Kidney (tissue), 14 donors: ENCODE data around the gene C1QTNF6. TPM values are rescaled to one million over a fixed set of nuclear protein-coding genes. Genes with fewer than 3 reads are reported as not detected.
A peak's percentile ranks its signal among the peaks of the same experiment; 100 is the strongest.
"Not testable (repeated sequence)": the region's sequence is repeated elsewhere in the genome, so short reads cannot be mapped to it uniquely, and the experiment has no call there.

Experiments used
- DNase-seq, 5 donors: peaks; one replicate each; pipeline ENCODE4 v3.0.0-alpha.2; 2013 to 2020
- FAIRE-seq: peaks from 2 replicates; lab custom pipeline; 2012; peaks lifted over from hg19 to GRCh38; lab: Jason Lieb, UNC
- H3K27ac ChIP-seq, 2 donors: one replicate each; pipeline ENCODE4 v1.7.0; 2013; ENCODE audit warnings: low read depth in 2 of 2, low read length in 2 of 2, inconsistent platforms in 1 of 2
- H3K27me3 ChIP-seq: one replicate; pipeline ENCODE4 v1.7.1; 2013; ENCODE audit warnings: low read length, inconsistent platforms; ENCODE audit not compliant: control insufficient read depth, insufficient read depth
- H3K36me3 ChIP-seq, 3 donors: one replicate each; pipeline versions ENCODE4 v1.7.0 to v1.7.1; 2013; ENCODE audit warnings: low read length in 3 of 3, control low read depth in 1 of 3, inconsistent platforms in 1 of 3; ENCODE audit not compliant: insufficient read depth in 3 of 3, control insufficient read depth in 2 of 3
- H3K4me1 ChIP-seq, 3 donors: one replicate each; pipeline versions ENCODE4 v1.7.0 to v1.7.1; 2013; ENCODE audit warnings: low read length in 3 of 3, inconsistent platforms in 1 of 3, low read depth in 1 of 3; ENCODE audit not compliant: control insufficient read depth in 2 of 3, insufficient read depth in 2 of 3
- H3K4me3 ChIP-seq, 3 donors: one replicate each; pipeline versions ENCODE4 v1.7.0 to v1.8.1; 2013; ENCODE audit warnings: low read length in 3 of 3, control low read depth in 1 of 3, inconsistent platforms in 1 of 3
- H3K9ac ChIP-seq, 3 donors: one replicate each; pipeline versions ENCODE4 v1.7.0 to v1.7.1; 2013; ENCODE audit warnings: low read length in 3 of 3, control low read depth in 1 of 3, inconsistent platforms in 1 of 3
- H3K9me3 ChIP-seq, 3 donors: one replicate each; pipeline versions ENCODE4 v1.7.0 to v1.7.1; 2013; ENCODE audit warnings: low read length in 3 of 3, control low read depth in 1 of 3, inconsistent platforms in 1 of 3; ENCODE audit not compliant: control insufficient read depth in 2 of 3, insufficient read depth in 1 of 3
- intact Hi-C: fragments of 100-400 bp; cut with DNase I; formaldehyde crosslinking; loops from one replicate; pipeline ENCODE4 v1.11.1; 2022
- polyA plus RNA-seq: library from polyadenylated mRNA; stranded (reverse); fragments of 350-450 nt; fragmentation: Illumina TruSeq; extraction: RNeasy Lipid Tissue Mini Kit (QIAGEN cat#74804); gene quantifications from one replicate; pipeline ENCODE4 v1.2.3, GENCODE V29; 2014; ENCODE audit warnings: low read depth, low replicate concordance; ENCODE audit not compliant: insufficient read depth
- total RNA-seq: library from RNA; stranded (reverse); fragmentation: NEBNext Ultra II Directional; extraction: Animal tissue kit (Norgen Biotek cat#: 25700); gene quantifications from one replicate; pipeline ENCODE4 v1.2.1, GENCODE V29; 2021
- TF ChIP-seq, protein P1 (sequence below): IDR thresholded peaks from 3 replicates; pipeline ENCODE4 v1.5.1; 2012; ENCODE audit warnings: mild to moderate bottlenecking, moderate library complexity, borderline replicate concordance; ENCODE audit not compliant: insufficient read depth; ENCODE audit errors: extremely low read depth
- donor health status: control.
- donor health status: control.
- donor health status: control.
- donor health status: control.
- donor health status: control.
- donor health status: DM: yes; HTN: yes; CAD: no.
- donor health status: Normal renal cell carcinoma (clear cell type).

The C1QTNF6 gene
- total and polyA plus RNA-seq, 2 donors from 2014 or later: 3.2 to 8.0 TPM

DNA sequence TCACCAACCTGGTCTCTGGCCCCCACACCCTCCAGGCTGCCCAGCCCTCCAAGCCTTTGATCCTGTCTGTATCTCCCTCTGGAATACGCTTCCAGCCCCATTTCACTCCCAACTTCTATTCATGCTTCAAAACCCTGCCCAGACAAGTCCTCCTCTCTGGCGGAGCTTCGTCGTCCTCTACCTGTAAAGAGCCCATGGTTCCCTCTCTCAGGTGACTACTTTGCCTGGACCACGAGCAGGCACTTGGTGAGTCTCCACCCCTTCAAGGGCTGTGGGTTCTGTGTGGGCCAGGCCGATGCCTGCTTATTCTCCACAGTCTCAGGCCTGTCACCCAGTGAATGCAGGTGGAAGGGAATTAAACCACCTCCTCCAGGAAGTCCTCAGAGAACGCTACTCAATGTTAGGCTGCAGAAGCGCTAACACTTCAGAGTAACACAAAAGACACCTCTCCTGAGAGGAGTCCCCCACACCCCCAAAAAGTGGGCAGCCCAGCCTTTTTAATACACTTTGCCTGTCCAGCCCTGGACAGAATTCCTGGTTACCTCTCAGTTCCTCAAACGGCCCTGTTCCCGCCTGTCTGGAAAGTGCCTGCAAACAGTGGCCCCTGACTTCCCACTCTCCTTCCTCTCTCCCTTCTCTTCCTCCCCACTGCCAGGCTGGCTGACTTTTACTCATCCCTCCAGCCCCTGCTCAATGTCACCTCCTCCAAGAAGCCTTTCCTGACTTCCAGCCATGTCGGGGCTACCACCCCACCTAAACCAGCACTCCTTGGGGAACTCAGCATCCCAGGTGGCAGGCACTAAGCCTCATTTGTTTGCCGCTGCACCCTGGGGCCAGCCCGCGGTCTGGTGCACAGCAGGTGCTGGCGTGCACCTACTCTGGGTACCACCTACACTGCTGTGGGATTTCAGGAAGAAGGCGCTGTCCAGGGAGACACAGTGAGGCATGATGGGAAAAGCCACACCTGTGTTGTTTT is 47.0 kb upstream of the C1QTNF6 start:
- Histone ChIP-seq H3K4me1 (no peaks in the 10 kb centered on the region), H3K4me3 (no peak overlapping the region), H3K27ac (no peak overlapping the region), H3K36me3 (no peaks in the 10 kb centered on the region), H3K27me3 (no peaks in the 10 kb centered on the region), H3K9ac (no peak overlapping the region), H3K9me3 (no peaks in the 10 kb centered on the region)
- no peak for FAIRE-seq
- DNase-seq: peak in 1 of 5 donors; percentile 24
- TF ChIP-seq, protein P1, sequence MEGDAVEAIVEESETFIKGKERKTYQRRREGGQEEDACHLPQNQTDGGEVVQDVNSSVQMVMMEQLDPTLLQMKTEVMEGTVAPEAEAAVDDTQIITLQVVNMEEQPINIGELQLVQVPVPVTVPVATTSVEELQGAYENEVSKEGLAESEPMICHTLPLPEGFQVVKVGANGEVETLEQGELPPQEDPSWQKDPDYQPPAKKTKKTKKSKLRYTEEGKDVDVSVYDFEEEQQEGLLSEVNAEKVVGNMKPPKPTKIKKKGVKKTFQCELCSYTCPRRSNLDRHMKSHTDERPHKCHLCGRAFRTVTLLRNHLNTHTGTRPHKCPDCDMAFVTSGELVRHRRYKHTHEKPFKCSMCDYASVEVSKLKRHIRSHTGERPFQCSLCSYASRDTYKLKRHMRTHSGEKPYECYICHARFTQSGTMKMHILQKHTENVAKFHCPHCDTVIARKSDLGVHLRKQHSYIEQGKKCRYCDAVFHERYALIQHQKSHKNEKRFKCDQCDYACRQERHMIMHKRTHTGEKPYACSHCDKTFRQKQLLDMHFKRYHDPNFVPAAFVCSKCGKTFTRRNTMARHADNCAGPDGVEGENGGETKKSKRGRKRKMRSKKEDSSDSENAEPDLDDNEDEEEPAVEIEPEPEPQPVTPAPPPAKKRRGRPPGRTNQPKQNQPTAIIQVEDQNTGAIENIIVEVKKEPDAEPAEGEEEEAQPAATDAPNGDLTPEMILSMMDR: no peak
- intact Hi-C loops: no loop called here

DNA sequence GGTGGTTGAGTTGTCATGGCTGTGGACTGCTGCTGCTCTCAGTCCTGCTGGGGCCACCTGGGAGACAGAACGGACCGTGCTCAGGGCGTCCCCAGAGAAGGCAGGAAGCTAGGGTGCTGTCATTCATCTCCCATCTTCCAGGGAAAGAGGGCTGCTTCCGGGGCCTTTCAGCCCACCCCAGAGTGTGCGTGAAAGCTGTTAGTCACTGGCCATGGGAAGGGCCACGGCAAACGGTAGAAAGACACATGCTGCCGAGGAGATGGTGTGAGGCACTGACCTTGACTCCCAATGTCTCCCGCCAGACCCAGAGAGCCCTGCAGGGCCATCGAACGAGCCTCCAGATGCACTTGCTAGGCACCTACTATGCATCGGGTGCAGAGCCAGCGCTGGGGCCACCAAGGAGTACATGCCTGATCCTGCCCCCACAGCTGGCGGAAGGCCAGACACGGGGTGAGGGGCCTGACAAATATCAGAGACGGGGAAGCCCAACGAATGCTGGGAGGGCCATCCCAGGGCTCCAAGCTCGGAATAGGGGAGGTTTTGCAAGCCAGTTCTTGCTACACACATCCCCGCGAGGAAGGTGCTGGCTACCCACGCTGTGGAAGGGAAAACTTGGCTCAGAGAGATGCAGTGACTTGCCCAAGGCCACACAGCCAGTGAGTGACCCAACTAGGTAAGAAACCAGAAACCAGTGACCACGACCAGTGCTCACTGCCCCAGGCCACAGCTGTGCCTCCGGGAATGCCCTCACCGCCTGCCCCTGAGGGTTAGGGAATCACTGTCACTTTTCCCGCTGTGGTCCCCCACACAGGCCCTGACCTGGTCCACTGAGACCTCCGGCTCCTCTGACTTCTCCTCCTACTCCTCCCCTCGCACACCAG is 45.9 kb upstream of the C1QTNF6 start:
- Histone ChIP-seq H3K4me3 (no peak overlapping the region), H3K9me3 (no peaks in the 10 kb centered on the region), H3K4me1 (no peaks in the 10 kb centered on the region), H3K9ac (no peak overlapping the region), H3K27me3 (no peaks in the 10 kb centered on the region), H3K36me3 (no peaks in the 10 kb centered on the region), H3K27ac (no peak overlapping the region)
- intact Hi-C loops: no loop called here
- DNase-seq (peak in 2 of 5 donors; percentile 38 to 62), FAIRE-seq (no peak)
- TF ChIP-seq, protein P1: no peak

DNA sequence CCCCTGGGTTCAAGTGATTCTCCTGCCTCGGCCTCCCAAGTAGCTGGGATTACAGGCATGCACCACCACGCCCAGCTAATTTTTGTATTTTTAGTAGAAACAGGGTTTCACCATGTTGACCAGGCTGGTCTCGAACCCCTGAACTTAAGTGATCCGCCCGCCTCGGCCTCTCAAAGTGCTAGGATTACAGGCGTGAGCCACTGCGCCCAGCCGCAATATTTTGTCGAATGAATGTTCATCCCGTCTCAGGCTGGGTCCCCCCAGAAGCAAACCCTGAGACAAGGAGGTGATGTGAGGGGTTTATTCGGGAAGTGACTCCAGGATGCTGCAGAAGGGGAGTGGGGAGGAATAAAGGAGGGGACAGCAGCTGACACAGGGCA is 45.3 kb upstream of the C1QTNF6 start:
- H3K36me3 ChIP-seq, H3K4me1 ChIP-seq, H3K9ac ChIP-seq, H3K4me3 ChIP-seq, intact Hi-C loops, H3K9me3 ChIP-seq, H3K27me3 ChIP-seq, H3K27ac ChIP-seq, FAIRE-seq: not testable (repeated sequence)
- DNase-seq: peak in 1 of 5 donors; percentile 20
